ENCODE data around the gene CMIP.

The CMIP gene

DNA sequence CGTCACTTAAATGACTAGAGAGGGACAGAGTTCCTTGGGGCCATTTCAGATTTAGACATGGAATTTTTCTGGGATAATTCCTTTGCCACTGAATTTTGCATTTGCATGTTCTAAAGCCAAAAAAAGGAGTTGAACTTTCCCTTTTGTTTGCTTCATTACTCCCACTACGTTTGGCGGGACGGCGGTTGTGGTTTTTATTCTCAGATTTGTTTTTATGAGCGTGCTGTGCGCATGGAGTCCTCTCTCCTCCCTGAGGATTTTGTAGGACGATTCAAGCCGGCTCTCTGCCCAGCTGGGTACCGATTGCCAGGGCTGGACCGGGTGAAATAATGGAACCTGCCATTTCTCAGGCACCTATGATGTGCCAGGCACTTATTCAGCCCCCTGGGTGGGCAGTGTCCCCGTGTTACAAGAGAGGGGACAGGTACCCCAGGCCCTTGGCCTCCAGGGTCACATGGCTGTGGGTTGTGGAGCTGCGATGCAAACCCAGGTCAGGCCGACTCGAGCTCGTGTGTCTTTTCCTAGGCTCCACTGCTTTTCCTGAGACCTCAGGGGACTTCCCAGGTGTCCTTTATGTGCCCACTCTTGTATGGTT lies 18.8 kb downstream of the CMIP start:
- no peak for DNase-seq

DNA sequence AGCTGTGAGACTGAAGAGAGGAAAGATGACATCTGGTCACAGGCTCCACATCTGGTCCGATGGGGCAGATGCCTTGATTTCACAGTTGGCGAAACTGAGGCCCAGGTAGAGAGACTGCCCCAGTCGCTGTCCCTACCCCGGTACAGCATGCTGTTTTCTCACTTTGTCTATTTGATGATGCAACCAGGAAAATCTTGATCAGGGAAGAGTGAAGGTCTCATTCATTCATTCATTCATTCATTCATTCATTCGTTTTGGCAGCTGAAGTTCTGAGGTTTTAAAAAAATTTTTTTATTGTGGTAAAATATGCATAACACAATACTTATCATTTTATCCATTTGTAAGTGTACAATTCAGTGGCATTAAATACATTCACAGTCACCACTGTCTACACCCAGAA lies 19.7 kb downstream of the CMIP start:
- no peak for DNase-seq

DNA sequence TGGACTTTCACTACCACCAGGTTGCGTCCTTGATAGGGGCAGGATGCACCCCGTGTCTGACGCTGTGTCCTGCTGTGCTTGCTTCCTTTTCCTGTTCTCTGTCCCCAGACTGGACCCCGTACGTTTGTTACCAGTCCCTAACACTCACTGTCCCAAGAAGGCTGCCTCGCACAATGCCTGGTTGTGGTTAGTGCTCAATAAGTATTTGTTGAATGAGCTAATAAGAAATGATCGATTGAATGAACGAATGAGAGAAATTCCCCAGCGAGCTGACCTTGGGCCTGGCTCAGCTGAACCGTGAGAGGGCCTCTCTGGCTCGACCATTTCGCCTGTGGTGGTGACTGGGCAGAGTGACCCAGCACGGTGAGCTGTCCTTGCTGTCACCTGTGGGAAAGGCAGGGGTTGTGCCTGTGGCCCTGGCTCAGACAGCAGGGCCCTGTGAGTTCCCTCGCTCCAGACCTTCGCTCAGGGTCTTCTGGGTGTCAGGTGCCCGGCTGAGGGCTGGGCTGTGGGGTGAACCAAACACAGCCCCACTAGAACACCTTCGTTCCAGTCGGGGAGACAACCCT lies 20.9 kb downstream of the CMIP start:
- DNase-seq = no peak

DNA sequence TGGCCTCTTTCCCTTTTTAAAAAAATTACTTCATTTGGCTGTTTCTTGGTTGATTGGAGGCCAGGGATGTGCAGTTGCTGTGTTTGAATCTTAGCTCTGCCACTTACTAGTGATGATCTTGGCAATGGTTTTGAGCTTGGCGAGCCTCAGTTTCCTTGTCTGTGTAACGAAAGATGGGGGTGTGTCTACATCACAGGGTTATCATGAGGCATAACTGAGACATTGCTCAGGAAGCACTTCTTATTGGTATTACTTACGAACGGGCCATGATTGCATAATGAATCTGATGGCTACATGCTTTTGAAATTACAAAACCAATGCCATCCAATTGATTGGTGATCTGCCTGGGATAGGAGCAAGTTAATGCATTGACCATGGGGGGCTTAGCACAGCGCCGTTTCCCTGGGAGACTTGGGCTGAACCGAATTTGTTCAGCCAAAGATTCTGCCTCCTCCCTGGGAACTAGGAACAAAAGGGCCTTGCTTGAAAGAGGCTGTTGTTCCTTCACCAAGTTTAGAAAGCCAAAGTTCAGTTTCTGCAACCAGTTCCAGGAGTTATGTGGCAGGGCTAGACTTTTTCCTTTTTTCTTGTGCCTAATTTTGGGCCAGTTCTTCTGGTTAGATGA lies 21.9 kb downstream of the CMIP start:
- no peak for DNase-seq

DNA sequence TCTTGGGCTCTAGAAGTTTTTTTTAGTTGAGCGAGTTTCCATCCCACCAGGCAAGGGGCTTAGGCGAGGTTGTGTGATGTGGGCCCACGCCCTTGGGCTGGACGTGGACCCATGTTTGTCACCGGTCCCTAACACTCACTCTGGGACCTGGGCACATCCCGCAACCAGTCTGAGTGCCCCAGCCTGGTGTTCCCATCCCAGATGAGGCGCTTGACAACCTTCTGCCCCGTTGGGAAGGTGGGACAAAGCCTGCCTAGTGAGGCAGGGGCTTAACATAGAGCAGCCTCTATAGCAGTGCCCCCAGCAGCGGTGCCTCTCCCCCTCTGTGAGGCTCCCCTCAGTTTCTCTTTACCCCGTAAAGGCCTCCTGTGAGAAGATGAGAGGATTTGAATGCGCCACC lies 22.5 kb downstream of the CMIP start:
- DNase-seq = no peak

DNA sequence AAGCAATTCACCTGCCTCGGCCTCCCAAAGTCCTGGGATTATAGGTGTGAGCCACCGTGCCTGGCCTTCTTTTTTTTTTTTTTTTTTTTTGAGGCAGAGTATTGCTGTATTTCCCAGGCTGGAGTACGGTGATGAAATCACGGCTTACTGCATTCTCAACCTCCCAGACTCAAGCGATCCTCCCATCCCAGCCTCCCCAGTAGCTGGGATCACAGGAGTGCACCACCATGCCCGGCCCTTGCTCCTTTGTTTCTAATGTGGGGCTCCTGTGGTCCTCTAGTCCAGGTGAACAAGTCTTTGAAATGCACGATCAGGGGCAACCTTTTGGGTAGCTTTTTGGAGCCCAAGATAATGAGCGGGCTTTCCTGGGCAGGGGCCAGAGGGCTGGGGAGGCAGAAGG lies 23.2 kb downstream of the CMIP start:
- DNase-seq = no peak

DNA sequence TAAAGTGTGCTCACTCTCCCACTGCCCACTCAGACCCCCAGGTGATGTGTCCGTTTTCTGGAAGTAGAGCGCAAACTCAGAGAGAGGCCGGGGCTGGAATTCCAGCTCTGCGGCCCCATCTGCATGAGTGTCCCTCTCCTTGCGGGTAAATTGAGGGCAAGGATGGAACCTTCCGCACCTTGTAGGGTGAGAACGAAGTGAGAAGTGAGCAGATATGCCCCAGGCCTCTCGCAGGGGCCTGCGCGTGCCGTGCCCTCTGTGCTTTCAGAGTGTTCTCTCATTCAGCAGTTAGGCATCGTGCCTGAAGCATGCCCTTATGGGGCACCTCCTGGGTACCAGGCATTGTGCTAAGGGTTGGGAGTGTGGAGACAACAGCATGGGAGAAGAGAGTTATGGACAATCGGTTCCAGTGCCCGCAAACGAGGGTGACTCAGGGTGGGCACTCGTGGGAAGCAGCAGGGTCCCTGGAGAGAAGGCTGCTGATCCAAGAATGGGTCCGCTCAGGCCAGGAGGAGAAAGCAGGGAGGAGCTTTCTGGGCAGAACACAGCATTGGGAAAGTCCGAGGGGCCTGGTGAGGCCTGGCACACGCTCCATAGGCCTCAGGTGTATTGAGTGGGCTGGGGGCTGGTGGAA lies 23.8 kb downstream of the CMIP start:
- no peak for DNase-seq

DNA sequence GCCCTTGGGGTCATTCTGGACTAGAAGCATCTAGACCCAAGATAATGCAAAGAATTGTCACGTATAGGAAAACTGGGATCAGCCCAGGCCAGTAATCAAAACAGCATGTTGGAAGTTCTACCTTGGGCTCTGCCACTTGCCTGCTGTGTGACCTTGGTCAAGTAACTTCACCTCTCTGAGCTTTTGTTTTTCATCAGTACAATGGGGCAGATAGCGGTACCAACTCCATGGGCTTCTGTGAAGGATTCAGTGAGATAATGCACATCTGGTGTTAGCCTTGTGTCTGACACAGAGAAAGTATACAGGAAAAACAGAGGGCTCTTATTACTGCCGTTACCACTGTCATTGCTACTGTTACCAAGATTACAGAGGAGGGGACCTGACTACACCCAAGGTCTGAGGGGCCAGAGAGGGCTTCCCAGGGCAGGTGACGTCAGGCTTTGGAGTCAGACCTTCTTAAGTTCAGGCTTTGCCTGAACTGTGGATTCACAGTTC lies 24.6 kb downstream of the CMIP start:
- DNase-seq = no peak

DNA sequence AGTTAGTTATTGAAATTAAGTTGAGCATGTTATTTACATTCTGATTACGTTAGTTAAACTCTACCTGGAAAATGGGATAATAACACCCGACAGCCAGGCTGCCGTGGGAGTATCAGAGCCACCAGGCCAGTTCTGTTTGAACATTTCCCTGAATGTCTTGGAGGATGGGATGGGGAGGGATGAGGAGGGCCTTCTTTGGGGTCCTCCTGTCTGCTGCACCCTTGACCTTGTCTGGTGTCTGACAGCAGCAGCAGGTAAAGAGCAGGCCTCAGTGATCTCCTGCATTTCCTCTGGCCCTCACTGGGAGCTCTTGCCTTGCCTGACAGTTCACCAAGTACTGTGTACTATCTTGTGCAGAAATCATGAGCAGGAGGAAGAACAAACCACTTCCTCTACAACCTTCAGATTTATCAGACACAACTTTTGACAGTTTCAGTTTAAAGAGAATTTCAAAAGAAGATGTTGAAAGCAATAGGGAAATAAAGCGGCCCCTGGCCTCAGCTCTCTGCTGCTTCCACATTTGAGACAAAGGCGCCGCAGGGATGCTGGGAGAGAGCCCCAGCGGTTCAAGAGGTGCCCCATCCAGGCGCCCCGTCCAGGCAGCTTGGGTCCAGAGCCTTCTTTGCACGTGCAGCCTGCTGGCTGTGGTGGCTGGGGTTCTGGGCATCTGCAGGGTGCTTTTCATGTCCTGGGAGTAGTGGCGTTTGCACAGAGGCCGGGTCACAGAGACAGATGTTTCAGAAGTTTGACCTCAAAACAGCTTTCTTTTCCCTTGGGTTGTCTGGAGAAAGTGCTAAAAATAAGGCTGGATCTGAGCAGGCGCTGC lies 25.3 kb downstream of the CMIP start:
- no peak for DNase-seq

DNA sequence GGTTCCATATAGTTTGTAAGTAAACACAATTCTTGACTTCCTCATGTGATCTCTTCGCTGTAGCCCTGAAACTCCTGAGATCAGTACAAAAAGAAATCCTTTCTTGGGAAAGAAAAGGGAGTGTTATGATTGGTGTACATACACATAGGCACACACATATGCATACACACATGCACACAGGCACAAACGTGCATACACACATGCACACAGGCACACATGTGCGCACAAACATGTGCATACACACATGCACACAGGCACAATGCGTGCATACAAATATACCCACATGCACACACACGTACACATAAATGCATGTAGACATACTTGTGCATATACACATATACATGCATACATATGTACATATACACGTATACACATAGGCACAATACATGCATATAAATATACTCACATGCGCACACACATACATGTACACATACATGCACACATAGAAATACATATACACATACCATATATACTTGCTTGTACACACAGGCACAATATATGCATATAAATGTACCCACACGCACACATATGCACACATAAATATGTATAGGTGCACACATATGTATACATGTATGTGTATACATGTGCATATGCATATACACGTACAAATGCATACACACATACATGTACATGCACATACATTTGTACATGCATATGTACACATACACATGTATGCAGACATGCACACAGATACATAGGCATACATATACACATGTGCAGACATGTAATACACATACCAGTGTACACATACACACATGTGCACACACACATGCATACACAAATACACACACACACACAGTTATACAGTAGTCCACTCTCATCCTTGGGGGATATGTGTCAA lies 26.4 kb downstream of the CMIP start:
- no peak for DNase-seq

DNA sequence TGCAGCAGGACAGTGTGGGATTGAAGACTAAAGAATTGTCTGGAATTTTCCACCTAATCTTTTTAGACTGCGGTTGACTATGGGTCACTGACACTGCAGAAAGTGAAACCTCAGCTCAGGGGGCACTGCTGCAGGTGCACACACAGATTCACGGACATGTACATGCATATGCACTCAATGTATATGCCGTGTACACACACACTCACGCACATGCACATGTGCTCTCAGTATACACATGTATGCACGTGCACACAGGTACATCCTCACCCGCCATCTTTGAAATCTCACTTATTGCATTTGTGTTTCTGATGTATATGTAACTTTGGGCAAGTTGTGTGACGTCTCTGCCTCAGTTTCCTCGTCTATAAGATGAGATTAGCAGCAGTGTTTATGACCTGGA lies 27.3 kb downstream of the CMIP start:
- DNase-seq = no peak

DNA sequence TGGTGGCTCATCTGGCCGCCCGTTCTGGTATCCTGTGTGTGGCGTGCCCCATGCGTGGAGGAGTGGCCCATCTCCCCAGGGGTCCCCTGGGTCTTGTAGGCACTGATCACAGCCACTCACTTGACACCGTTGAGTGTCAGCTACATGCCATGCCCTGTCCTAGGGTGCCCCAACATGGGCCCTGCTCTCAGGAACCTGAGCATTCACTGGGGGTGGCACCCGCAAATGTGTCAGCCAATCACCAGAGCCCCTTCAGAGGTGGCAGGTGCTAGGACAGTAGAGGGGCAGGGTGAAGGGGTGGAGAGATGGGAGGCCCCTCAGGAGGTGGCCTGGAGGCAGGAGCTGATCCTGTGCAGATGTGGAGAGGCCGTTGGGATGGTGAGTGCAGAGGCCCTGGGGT lies 27.8 kb downstream of the CMIP start:
- no peak for DNase-seq

DNA sequence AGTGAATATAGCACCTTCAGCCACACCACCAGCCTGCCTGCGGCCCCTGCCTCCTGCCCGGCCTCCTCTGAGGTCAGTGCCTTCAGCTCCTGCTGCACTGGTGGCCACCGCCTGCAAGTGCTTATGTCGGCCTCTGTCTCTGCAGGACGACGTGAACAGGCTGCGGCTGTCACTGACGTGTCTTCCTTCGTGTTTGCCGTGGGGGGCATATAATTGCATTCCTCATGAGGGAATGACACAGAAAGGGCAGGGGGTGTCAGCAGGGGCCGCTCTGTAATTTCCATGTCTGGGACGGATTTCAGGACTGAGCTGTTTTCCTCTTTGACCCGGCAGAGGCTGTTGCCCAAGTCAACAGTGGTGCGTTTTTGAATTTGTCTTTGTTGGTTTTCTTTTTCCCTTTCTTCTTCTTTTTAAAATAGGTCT lies 28.5 kb downstream of the CMIP start:
- DNase-seq = no peak

DNA sequence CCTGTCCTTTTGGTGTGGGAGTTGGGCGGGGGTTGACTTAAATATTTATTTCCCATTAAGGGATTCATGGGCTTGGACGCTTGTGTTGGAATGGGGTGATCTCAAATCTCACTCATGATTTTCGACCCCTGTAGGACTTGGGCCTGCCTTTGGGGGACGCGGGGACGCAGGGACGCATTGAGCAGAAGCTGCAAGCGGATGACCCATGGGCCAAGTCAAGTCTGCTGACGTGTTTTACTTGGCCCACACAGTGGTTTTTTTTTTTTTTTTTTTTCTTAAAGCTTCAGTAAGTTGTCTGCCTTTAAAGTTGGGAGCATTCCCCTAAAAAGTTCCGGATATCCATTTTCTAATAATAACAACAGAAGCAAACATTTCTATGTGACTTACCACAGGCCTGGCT lies 28.9 kb downstream of the CMIP start:
- peak; percentile 65 for DNase-seq

DNA sequence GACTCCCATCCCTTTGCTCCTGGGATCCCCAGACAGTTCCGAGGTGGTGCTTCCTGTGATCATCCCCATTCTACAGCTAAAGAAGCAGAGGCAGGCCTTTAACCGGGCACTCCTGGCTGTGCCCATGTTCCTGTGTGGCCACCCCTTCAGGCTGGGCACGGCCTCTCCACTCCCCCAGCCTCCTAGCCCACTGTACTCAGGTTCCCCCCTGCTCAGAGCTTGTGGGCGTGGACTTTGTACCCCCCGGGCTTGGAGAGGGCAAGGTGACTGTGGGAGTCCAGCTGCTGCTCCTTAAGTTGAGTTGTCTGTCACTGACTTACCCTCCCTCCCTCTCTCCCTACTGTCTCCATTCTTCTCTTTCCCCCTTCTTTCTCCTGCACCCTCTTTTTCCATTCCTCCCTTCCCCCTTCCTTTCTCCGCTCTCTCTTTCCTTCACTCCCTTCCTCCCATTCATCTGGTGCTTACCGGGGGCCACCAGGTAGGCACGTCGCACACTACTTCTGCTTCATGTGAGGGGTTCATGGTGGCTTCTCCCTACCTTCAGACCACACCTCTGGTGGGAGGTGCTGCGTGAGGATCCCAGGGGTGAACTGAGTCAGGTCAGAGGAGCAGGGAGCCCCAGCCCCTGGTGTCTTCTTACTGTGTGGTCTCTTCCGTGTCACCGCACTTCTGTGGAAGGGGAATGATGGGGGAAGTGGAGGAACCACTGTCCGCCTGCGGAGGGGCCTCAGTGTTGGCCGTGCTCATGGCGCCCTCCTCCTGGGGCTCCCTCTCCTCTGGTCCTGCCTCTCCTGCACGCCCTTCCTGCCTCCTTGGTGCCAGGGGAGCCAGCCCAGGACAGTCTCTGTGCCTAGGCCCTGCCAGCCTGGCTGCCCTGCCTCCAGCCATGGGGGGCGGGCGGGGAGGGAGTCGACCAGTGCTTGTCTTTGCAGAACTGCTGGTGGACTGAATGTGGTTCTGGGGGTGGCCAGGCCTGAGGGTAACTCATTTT lies 29.7 kb downstream of the CMIP start:
- no peak for DNase-seq

DNA sequence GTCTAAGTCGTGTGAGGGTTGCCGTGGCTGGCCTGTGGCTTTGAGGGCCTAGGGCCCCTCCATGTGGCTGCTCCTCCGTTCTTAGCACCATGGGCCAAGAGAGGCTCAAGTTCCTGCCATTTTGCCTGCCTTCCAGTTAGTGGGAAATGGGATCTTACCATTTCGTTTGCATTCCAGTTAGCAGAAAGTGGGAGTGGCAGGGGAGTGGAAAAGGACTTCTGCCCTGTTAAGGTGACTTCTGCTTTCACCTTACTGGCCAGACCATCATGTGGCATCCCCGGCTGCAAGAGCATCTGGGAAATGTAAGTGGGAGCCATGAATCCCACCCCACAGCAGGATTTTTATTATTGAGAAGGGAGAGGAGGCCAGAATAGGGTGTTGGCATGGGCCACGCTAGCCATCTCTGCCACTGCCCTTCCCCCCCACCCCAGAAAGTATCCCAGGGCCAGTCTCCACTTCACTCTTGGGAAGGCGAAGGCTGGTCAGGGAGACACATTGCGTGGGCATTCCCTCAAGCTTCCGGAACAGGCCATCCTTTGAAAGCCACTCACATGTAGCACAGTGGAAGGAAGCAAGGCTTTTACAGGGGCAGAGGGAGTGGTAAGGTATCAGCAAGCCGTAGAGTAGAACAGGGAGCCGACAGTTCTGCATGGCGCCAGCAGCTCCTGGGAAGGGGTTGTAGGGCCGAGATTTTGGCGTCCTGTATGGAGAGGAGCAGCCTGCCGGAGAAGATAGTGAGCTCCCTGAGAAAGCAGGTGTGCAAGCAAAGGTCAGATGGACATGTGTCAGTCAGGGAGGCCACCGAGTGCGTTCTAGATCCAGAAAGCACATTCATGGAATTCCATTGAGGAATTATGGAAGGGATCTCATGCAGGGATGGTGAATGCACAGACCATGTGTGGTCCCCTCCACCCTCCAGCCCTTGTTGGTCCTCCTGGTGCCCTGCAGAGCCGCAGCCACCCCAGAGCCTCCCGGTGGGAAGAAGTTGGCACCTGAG lies 33.4 kb downstream of the CMIP start:
- DNase-seq = no peak

DNA sequence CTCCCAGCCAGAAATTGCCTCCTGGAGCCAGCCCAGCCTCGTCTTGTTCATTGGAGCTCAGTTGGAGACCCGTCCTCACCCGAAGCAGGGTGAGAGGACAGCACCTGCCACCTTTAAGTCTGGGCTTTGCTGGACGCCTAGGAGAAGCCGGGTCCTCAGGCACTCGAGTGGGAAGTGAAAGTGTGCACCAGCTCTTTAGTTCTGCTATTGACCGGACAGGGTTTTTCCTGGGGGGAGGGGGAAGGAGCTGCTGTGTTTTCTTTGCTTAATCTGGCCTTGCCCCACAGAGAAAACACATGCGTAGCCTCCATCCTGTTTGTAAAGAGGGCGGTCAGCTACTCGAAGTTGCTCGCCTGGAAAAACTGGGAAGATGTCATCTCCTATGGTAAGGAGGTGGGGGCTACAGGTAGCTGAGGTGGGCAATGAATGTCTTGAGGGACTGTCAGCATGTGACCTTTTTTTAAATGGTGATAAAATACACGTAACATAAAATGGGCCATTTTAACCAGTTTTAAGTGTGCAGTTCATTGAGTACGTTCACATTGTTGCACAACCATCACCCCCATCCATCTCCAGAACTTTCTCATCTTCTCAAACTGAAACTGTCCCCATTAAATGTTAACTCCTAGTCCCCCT lies 34.4 kb downstream of the CMIP start:
- peak; percentile 45 for DNase-seq

DNA sequence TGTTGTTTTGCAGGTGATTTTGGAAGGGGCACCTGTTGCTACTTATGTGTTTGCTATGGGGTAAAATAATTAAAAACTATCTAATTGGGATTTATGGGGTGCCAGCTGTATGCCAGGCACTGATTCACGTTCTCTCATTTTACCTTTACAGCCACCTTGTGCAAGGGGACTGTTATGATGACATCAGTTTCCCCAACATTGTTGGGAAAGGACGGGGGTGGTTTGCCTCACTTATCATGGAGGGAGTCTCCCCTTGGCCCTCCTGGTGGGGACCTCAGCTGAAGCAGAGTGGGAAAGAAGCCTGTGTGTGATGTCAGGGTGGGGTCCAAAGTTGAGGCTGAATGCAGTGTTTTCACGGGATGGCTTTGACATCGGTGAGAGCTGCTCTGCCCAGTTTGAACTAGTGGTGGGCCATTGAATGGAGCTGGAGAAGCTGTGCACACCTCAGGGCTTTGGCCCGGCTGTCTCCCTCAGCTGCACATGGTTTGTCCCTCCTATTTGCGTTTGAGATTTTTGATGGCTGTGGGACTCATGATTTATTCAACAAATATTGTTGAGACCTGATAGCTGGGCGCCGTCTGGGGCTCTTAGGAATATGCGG lies 36.1 kb downstream of the CMIP start:
- DNase-seq = no peak

Data from right hindlimb (tissue), 1 donor.